DND-41 (cell line): ENCODE data around the gene PDE3A.

ENCODE experiments used
- ATAC-seq: fragments of 200-7000 bp; cut with Tn5 transposase; 3 replicates; pipeline ENCODE4 v1.9.1; 2021; ENCODE audit warnings: low read depth; ENCODE audit not compliant: insufficient read depth
- DNase-seq: peaks from one replicate; pipeline ENCODE4 v3.0.0-alpha.2; 2020
- H2AFZ ChIP-seq: 2 replicates; pipeline ENCODE4 v1.6.0; 2012; ENCODE audit warnings: low read depth, low read length
- H3K27ac ChIP-seq: 2 replicates; pipeline ENCODE4 v1.5.1; 2012; ENCODE audit warnings: low read length, inconsistent platforms
- H3K27me3 ChIP-seq: fragments of 200-600 bp; sonication (generic); 2 replicates; pipeline ENCODE4 v1.6.0; 2012; ENCODE audit warnings: low read length, mild to moderate bottlenecking, inconsistent platforms; ENCODE audit not compliant: insufficient read depth, poor library complexity
- H3K36me3 ChIP-seq: 2 replicates; pipeline ENCODE4 v1.5.1; 2012; ENCODE audit warnings: low read length, inconsistent platforms; ENCODE audit not compliant: insufficient read depth
- H3K4me1 ChIP-seq: 2 replicates; pipeline ENCODE4 v1.5.1; 2012; ENCODE audit warnings: mild to moderate bottlenecking, low read length; ENCODE audit not compliant: insufficient read depth
- H3K4me2 ChIP-seq: 2 replicates; pipeline ENCODE4 v1.6.0; 2012; ENCODE audit warnings: mild to moderate bottlenecking, moderate library complexity, low read length, inconsistent platforms; ENCODE audit not compliant: insufficient read depth
- H3K4me3 ChIP-seq, 2 experiments: fragments of 200-600 bp in 1 of 2; shearing (Covaris generic) in 1 of 2; 2 replicates each; pipeline ENCODE4 v1.5.1; 2012 to 2016; ENCODE audit warnings: inconsistent platforms in 2 of 2, low read length in 2 of 2, mild to moderate bottlenecking in 2 of 2, low read depth in 1 of 2, moderate library complexity in 1 of 2
- H3K79me2 ChIP-seq: 2 replicates; pipeline ENCODE4 v1.6.0; 2012; ENCODE audit warnings: low read length, inconsistent platforms; ENCODE audit not compliant: insufficient read depth
- H3K9ac ChIP-seq: 2 replicates; pipeline ENCODE4 v1.6.0; 2012; ENCODE audit warnings: low read depth, mild to moderate bottlenecking, inconsistent platforms, low read length, moderate library complexity
- H3K9me3 ChIP-seq: 2 replicates; pipeline ENCODE4 v1.5.1; 2012; ENCODE audit warnings: low read length, moderate library complexity, mild to moderate bottlenecking, inconsistent platforms; ENCODE audit not compliant: insufficient read depth, severe bottlenecking
- H4K20me1 ChIP-seq: 2 replicates; pipeline ENCODE4 v1.6.0; 2012; ENCODE audit warnings: low read length; ENCODE audit not compliant: insufficient read depth
- CTCF ChIP-seq: IDR thresholded peaks from 2 replicates; pipeline ENCODE4 v1.5.1; 2012; ENCODE audit warnings: borderline replicate concordance, low read length, moderate library complexity, mild to moderate bottlenecking; ENCODE audit not compliant: poor library complexity, severe bottlenecking; ENCODE audit errors: extremely low read depth
- EZH2 ChIP-seq: IDR thresholded peaks from 3 replicates; pipeline ENCODE4 v1.6.1; 2012; ENCODE audit warnings: borderline replicate concordance, low read depth, mild to moderate bottlenecking, moderate library complexity, low read length, inconsistent platforms; ENCODE audit not compliant: severe bottlenecking

The PDE3A gene

GRCh38 chr12:20520532-20520931, 152.2 kb downstream of the PDE3A start:
- no peaks in the 10 kb centered on the region for H4K20me1 ChIP-seq
- no peaks in the 10 kb centered on the region for H3K79me2 ChIP-seq
- no peak overlapping the region for H3K4me2 ChIP-seq
- no peaks in the 10 kb centered on the region for H3K4me1 ChIP-seq
- H2AFZ ChIP-seq: 0 out of 2 replicates have a peak overlapping the region, but pooled peaks have one; percentile 9
- no peaks in the 10 kb centered on the region for H3K36me3 ChIP-seq
- no peak for ATAC-seq
- H3K27ac ChIP-seq: no peak overlapping the region
- DNase-seq: no peak
- TF ChIP-seq CTCF: no peak
- TF ChIP-seq EZH2: no peak
- H3K9me3 ChIP-seq: no peaks in the 10 kb centered on the region
- no peak overlapping the region for H3K4me3 ChIP-seq
- H3K9ac ChIP-seq: no peak overlapping the region
- peaks cover 2% of the 10 kb centered on the region for H3K27me3 ChIP-seq

GRCh38 chr12:20523658-20524057, 155.3 kb downstream of the PDE3A start:
- Histone ChIP-seq H4K20me1 (no peaks in the 10 kb centered on the region), H3K36me3 (no peaks in the 10 kb centered on the region), H3K4me3 (no peak overlapping the region), H3K4me1 (no peaks in the 10 kb centered on the region), H3K4me2 (no peak overlapping the region), H3K27ac (no peak overlapping the region), H2AFZ (no peak overlapping the region), H3K9ac (no peak overlapping the region), H3K27me3 (peaks cover 2% of the 10 kb centered on the region), H3K79me2 (no peaks in the 10 kb centered on the region), H3K9me3 (no peaks in the 10 kb centered on the region)
- no peak for TF ChIP-seq CTCF
- TF ChIP-seq EZH2: no peak
- no peak for ATAC-seq
- no peak for DNase-seq

- Histone ChIP-seq H3K4me1 (no peaks in the 10 kb centered on the region), H3K27me3 (peaks cover 2% of the 10 kb centered on the region), H3K9ac (no peak overlapping the region), H4K20me1 (no peaks in the 10 kb centered on the region), H3K27ac (no peak overlapping the region), H3K36me3 (no peaks in the 10 kb centered on the region), H3K4me2 (no peak overlapping the region), H2AFZ (no peak overlapping the region), H3K79me2 (no peaks in the 10 kb centered on the region), H3K9me3 (no peaks in the 10 kb centered on the region), H3K4me3 (no peak overlapping the region)
- TF ChIP-seq EZH2 (no peak), CTCF (no peak)
- ATAC-seq (no peak), DNase-seq (no peak)
These were observed 155.8 kb downstream of the PDE3A start for GRCh38 chr12:20524113-20524512.

GRCh38 chr12:20525064-20525610, 156.8 kb downstream of the PDE3A start:
- Histone ChIP-seq H3K4me1 (no peaks in the 10 kb centered on the region), H3K27me3 (peaks cover 2% of the 10 kb centered on the region), H3K9ac (no peak overlapping the region), H3K27ac (no peak overlapping the region), H3K79me2 (no peaks in the 10 kb centered on the region), H3K36me3 (no peaks in the 10 kb centered on the region), H3K4me2 (no peak overlapping the region), H3K4me3 (no peak overlapping the region), H2AFZ (no peak overlapping the region), H4K20me1 (no peaks in the 10 kb centered on the region), H3K9me3 (no peaks in the 10 kb centered on the region)
- DNase-seq: no peak
- no peak for TF ChIP-seq EZH2
- TF ChIP-seq CTCF: no peak
- ATAC-seq: no peak
